GM23248 (cell line): ENCODE measurements around the gene EFS. TPM values are rescaled to one million over a fixed set of nuclear protein-coding genes. Genes with fewer than 3 reads are reported as not detected.

Experiments
- DNase-seq: peaks from one replicate; pipeline ENCODE4 v3.0.0-alpha.2; 2015
- H2AFZ ChIP-seq: fragments of 200-600 bp; sonication (generic); 2 replicates; pipeline ENCODE4 v1.6.1; 2016; ENCODE audit warnings: antibody characterized with exemption
- H3F3A ChIP-seq: fragments of 200-600 bp; sonication (generic); 2 replicates; pipeline ENCODE4 v1.6.1; 2016; ENCODE audit warnings: mild to moderate bottlenecking, antibody characterized with exemption, mixed run types; ENCODE audit not compliant: insufficient read depth
- H3K27ac ChIP-seq: fragments of 200-600 bp; sonication (generic); 2 replicates; pipeline ENCODE4 v1.5.1; 2016; ENCODE audit warnings: mild to moderate bottlenecking
- H3K27me3 ChIP-seq: fragments of 200-600 bp; sonication (generic); replicated peaks from 2 replicates; pipeline ENCODE4 v1.6.1; 2016; ENCODE audit warnings: mild to moderate bottlenecking; ENCODE audit not compliant: insufficient read depth
- H3K36me3 ChIP-seq: fragments of 200-600 bp; sonication (generic); 2 replicates; pipeline ENCODE4 v1.6.1; 2016; ENCODE audit warnings: low read depth, mild to moderate bottlenecking
- H3K4me1 ChIP-seq: fragments of 200-600 bp; sonication (generic); 2 replicates; pipeline ENCODE4 v1.6.1; 2016; ENCODE audit warnings: mild to moderate bottlenecking; ENCODE audit not compliant: insufficient read depth
- H3K4me2 ChIP-seq: fragments of 200-600 bp; sonication (generic); one replicate; pipeline ENCODE4 v1.6.1; 2016; ENCODE audit warnings: mild to moderate bottlenecking; ENCODE audit not compliant: unreplicated experiment
- H3K4me3 ChIP-seq: fragments of 200-600 bp; sonication (generic); 2 replicates; pipeline ENCODE4 v1.5.1; 2016; ENCODE audit warnings: mild to moderate bottlenecking
- H3K79me2 ChIP-seq: fragments of 200-600 bp; sonication (generic); 2 replicates; pipeline ENCODE4 v1.6.1; 2016; ENCODE audit warnings: mild to moderate bottlenecking; ENCODE audit not compliant: insufficient read depth
- H3K9ac ChIP-seq: fragments of 200-600 bp; sonication (generic); 2 replicates; pipeline ENCODE4 v1.6.1; 2016; ENCODE audit warnings: mild to moderate bottlenecking
- H3K9me2 ChIP-seq: fragments of 200-600 bp; sonication (generic); 2 replicates; pipeline ENCODE4 v1.6.1; 2016; ENCODE audit warnings: mixed run types, mild to moderate bottlenecking, moderate library complexity; ENCODE audit not compliant: insufficient read depth
- H3K9me3 ChIP-seq: fragments of 200-600 bp; sonication (generic); one replicate; pipeline ENCODE4 v1.6.1; 2017; ENCODE audit warnings: low read depth
- H4K20me1 ChIP-seq: fragments of 200-600 bp; sonication (generic); 2 replicates; pipeline ENCODE4 v1.6.0; 2016; ENCODE audit not compliant: insufficient read depth
- EZH2 ChIP-seq: fragments of 200-600 bp; sonication (generic); IDR thresholded peaks from 2 replicates; pipeline ENCODE4 v1.6.1; 2018; ENCODE audit warnings: antibody characterized with exemption, mild to moderate bottlenecking; ENCODE audit not compliant: insufficient read depth, poor library complexity, severe bottlenecking
- EZH2phosphoT487 ChIP-seq: fragments of 200-600 bp; sonication (generic); IDR thresholded peaks from 2 replicates; pipeline ENCODE4 v1.6.1; 2018; ENCODE audit warnings: antibody characterized with exemption, moderate library complexity, mild to moderate bottlenecking, low read depth; ENCODE audit not compliant: insufficient read depth
- WGBS, 2 experiments: methylation state at CpG; one replicate each; pipeline ENCODE4 v1.1.6; 2015 to 2017; ENCODE audit warnings: low lambda C conversion rate in 2 of 2, low coverage in 1 of 2; ENCODE audit errors: missing lambda C conversion rate in 2 of 2; 5-methylcytosine and 5-hydroxymethylcytosine counted together
- in situ Hi-C: fragments of 300-500 bp; cut with MboI; formaldehyde crosslinking; loops from 2 replicates; pipeline ENCODE4 v1.15.0; 2020
- polyA plus RNA-seq: library from polyadenylated mRNA; unstranded; fragments of >200 nt; fragmentation: Nextera tagmentation; extraction: Ambion mirVana; gene quantifications from 2 replicates; pipeline ENCODE4 v1.2.1, GENCODE V29; 2016
- total RNA-seq: library from RNA; depleted of rRNA; stranded (reverse); fragments of >200 nt; shearing (Covaris generic); gene quantifications from 2 replicates; pipeline ENCODE4 v1.2.3, GENCODE V29; 2014

EFS gene
- total and polyA plus RNA-seq, 2 experiments from 2014 or later: 4.2 to 17.3 TPM

DNA sequence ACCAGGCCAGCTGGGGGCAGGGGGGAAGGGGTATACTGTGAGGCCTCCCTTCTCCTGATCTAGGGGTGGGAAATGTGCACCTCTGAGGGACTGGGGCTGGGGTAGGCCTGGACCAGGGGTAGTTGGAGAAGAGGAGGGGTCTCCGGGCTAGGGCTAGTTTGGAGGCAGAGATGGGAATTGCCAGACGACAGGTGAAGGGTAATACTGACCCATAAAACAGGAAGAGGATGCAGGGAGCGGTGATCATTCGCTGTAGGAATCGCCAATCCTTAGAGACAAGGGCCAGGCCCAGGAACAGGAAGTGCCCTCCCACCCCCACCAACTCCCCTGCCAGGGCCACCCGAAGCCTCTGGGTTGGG lies 16.7 kb downstream of the EFS start:
- H3K4me3 ChIP-seq: no peak overlapping the region
- no peak overlapping the region for H3K27ac ChIP-seq
- no peaks in the 10 kb centered on the region for H3K4me1 ChIP-seq
- H3K9ac ChIP-seq: no peak overlapping the region
- H3F3A ChIP-seq: no peaks in the 10 kb centered on the region
- in situ Hi-C loops: no loop called here
- TF ChIP-seq EZH2phosphoT487 (no peak), EZH2 (no peak)
- WGBS, 2 experiments: 80 to 90% methylated on average over 3 to 6 of the region's 6 CpGs
- DNase-seq: no peak
- H3K9me3 ChIP-seq: no peaks in the 10 kb centered on the region
- no peaks in the 10 kb centered on the region for H3K36me3 ChIP-seq
- H2AFZ ChIP-seq: no peak overlapping the region
- H3K9me2 ChIP-seq: no peaks in the 10 kb centered on the region
- no peaks in the 10 kb centered on the region for H3K79me2 ChIP-seq
- H3K4me2 ChIP-seq: no peak overlapping the region
- no peaks in the 10 kb centered on the region for H4K20me1 ChIP-seq
- H3K27me3 ChIP-seq: no peaks in the 10 kb centered on the region

- no peaks in the 10 kb centered on the region for H3K9me3 ChIP-seq
- in situ Hi-C loops: no loop called here
- H4K20me1 ChIP-seq: no peaks in the 10 kb centered on the region
- H3K27ac ChIP-seq: no peak overlapping the region
- no peak for TF ChIP-seq EZH2
- TF ChIP-seq EZH2phosphoT487: no peak
- no peak for DNase-seq
- H3K4me2 ChIP-seq: no peak overlapping the region
- no peaks in the 10 kb centered on the region for H3K4me1 ChIP-seq
- no peak overlapping the region for H2AFZ ChIP-seq
- no peaks in the 10 kb centered on the region for H3K27me3 ChIP-seq
- WGBS, 2 experiments: 93 to 96% methylated on average over 19 of the region's 19 CpGs
- no peaks in the 10 kb centered on the region for H3K9me2 ChIP-seq
- no peak overlapping the region for H3K9ac ChIP-seq
- H3K36me3 ChIP-seq: no peaks in the 10 kb centered on the region
- no peaks in the 10 kb centered on the region for H3K79me2 ChIP-seq
- H3K4me3 ChIP-seq: no peak overlapping the region
- no peaks in the 10 kb centered on the region for H3F3A ChIP-seq
Observed at GRCh38 chr14:23347406-23348296, 17.3 kb downstream of the EFS start.

DNA sequence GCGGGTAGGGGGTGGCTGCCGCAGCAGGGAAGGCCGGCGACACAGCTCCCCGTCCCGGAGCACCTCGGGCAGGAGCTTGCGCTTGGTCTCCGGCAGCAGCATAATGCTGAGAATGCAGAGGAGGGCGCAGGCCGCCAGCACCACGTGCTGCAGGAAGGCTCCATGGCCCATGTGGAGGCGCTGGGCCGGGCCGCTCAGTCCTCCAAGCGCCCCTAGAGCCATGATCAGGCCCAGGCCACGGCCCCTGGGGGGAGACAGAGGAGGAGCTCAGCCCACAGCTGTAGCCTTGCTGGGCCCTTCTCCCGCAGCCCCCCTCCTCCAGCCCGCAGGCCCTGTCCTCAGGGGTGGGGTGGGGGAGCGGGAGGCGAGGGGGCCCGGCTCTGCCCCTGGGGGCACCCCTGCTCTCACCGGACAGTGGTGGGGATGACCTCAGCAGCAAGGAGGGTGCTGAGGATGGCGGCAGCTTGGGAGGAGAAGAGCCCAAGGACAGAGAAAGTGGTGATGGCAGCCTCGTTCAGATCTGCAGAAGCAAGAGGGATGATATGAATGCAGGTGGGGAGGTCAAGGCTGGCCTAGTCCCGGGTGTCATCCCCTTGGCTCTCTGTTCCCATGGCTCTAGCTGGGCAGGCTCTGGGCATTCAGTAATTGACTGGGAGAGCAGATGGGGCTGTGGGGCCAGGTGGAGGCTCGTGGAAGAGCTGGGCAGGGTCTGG lies 18.1 kb downstream of the EFS start:
- WGBS, 2 experiments: 82 to 88% methylated on average over 15 to 27 of the region's 27 CpGs
- no peak overlapping the region for H3K4me3 ChIP-seq
- H3K79me2 ChIP-seq: no peaks in the 10 kb centered on the region
- TF ChIP-seq EZH2phosphoT487 (no peak), EZH2 (no peak)
- no peak for DNase-seq
- no peak overlapping the region for H3K4me2 ChIP-seq
- H3K36me3 ChIP-seq: no peaks in the 10 kb centered on the region
- no peak overlapping the region for H2AFZ ChIP-seq
- H3K9me3 ChIP-seq: no peaks in the 10 kb centered on the region
- H3K9me2 ChIP-seq: no peaks in the 10 kb centered on the region
- H3K27ac ChIP-seq: no peak overlapping the region
- no peaks in the 10 kb centered on the region for H3K27me3 ChIP-seq
- H3K4me1 ChIP-seq: no peaks in the 10 kb centered on the region
- H3F3A ChIP-seq: no peaks in the 10 kb centered on the region
- H3K9ac ChIP-seq: no peak overlapping the region
- in situ Hi-C loops: no loop called here
- no peaks in the 10 kb centered on the region for H4K20me1 ChIP-seq

DNA sequence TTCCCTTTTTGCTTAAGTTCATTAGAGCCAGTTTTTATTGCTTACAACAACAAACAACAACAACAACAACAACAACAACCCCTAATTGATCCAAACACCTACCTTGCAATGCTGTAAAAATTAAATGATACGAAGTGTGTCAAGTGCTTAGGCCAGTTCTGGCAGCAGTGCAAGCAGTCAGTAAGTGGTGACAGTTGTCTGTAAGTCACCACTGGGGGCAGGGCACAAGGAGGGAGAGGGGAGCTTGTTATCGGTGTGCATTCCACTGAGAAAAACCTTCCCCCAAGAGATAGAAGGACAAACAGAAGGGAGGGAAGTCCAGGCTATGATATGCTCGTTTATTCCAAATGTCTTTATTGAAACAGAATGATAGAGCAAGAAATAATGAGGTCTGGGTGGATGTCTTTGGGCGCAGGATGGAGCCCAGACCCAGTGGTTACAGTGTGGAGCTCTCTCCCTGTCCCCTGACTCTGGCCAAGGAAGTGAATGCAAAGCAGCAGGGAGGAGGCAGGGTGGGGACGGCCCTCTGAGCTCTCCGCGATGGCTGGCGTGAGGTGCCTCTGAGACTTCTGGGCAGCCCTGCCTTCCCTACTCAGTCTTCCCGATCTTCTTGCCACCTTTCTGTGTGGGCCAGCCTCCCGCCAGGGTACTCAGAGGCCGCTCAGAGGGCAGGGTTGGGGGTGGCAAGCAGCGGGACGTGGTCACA lies 18.8 kb downstream of the EFS start:
- no peak for DNase-seq
- in situ Hi-C loops: no loop called here
- no peaks in the 10 kb centered on the region for H3F3A ChIP-seq
- no peak overlapping the region for H3K4me3 ChIP-seq
- no peaks in the 10 kb centered on the region for H3K27me3 ChIP-seq
- H3K27ac ChIP-seq: no peak overlapping the region
- H2AFZ ChIP-seq: no peak overlapping the region
- H3K36me3 ChIP-seq: no peaks in the 10 kb centered on the region
- no peaks in the 10 kb centered on the region for H3K9me3 ChIP-seq
- no peak overlapping the region for H3K9ac ChIP-seq
- no peaks in the 10 kb centered on the region for H4K20me1 ChIP-seq
- WGBS, 2 experiments: 70 to 76% methylated on average over 13 of the region's 13 CpGs
- H3K4me2 ChIP-seq: no peak overlapping the region
- TF ChIP-seq EZH2 (no peak), EZH2phosphoT487 (no peak)
- no peaks in the 10 kb centered on the region for H3K9me2 ChIP-seq
- no peaks in the 10 kb centered on the region for H3K79me2 ChIP-seq
- no peaks in the 10 kb centered on the region for H3K4me1 ChIP-seq
